GM19452 (cell line): Measurements from ENCODE around the gene SMPDL3B.

Source experiments
- ATAC-seq: cut with Tn5 transposase; IDR thresholded peaks from one replicate; pipeline ENCODE4 v1.9.1; 2021; ENCODE audit not compliant: unreplicated experiment

Gene SMPDL3B, protein sequence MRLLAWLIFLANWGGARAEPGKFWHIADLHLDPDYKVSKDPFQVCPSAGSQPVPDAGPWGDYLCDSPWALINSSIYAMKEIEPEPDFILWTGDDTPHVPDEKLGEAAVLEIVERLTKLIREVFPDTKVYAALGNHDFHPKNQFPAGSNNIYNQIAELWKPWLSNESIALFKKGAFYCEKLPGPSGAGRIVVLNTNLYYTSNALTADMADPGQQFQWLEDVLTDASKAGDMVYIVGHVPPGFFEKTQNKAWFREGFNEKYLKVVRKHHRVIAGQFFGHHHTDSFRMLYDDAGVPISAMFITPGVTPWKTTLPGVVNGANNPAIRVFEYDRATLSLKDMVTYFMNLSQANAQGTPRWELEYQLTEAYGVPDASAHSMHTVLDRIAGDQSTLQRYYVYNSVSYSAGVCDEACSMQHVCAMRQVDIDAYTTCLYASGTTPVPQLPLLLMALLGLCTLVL

DNA sequence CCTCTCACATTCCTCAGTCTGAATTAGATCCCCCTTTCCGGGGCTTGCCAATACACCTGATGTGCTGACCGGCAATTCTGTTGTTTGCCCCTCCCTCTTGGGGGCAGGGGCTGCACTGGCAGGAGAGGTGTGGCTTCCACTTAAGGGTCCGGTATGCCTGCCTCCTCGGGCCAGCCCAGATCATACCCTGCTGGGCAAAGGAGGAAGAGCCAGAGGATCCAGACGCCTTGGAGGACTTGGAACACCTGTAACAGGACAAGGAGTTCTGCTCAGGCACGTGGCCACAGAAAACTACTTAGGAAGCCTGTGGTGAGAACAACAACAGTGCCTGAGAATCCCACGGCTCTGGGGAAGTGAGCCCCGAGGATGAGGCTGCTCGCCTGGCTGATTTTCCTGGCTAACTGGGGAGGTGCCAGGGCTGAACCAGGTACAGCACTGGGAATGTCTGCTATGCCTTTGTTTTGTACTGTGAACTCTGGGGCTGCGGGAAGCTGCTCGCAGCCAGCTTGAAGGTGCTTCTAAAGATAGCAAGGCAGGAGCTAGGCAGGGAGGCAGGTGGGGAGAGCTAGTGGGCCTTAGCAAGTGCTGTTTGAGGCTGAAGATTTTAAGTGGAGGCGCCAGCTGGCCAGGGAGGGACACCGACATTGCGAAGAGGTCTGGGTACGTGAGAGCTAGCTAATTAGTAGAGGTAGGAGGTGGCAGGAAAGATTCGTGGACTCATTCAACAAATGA is at the start of gene SMPDL3B:
TSS of gene SMPDL3B (plus strand) at position 183 of the 732 bp plus-strand sequence. CDS start at position 367, 184 bp downstream.
- no peak for ATAC-seq

DNA sequence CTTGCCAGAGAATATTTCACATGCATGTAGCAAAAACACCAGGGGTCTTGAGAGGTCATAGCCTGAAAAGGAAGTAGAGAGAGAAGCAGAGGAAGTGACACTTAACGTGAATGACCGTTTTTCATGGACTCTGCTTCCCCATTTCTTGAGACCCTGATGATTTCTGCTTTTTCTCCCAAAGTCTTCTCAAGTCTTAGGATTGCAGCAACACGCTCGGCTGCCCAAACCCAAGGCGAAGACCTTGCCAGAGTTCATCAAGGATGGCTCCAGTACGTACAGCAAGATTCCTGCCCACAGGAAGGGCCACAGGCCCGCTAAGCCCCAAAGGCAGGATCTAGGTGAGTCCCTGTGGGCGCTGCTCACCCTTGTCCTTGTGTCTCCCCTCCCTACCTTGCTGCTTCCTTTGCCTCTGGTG is 49.7 kb upstream of the SMPDL3B start:
- ATAC-seq = no peak

DNA sequence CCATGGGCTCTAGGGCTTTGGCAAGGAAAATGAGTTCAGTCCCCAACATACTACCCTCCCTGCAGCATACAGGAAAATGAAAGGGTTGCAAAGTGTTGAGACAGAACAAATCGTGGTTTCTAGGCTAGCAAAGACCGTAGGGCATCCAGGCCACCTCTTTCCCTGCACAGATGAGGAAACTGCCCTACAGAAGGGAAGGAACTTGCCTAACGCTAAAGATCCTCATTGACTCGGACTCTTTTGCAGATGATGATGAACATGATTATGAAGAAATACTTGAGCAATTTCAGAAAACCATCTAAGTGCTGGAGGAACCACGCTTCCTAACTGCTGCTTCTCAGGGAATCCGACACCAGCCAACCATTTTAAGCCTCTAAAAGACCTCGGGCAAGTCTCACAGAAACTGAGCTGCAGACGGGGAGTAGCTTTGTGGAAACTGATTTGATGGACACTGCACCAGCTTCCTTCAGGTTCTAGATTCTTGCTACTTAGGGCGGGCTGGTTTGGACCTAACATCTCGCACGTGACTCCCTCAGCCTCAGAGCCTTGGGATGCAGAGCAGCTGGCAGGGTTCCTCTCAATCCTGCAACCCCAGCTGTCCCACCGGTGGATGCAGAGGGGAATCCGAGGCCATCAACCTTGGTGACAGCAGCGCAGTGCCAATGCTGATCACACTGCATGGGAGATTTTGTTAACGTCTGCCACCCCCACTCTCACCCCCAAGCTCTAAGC is 49.0 kb upstream of the SMPDL3B start:
- no peak for ATAC-seq

DNA sequence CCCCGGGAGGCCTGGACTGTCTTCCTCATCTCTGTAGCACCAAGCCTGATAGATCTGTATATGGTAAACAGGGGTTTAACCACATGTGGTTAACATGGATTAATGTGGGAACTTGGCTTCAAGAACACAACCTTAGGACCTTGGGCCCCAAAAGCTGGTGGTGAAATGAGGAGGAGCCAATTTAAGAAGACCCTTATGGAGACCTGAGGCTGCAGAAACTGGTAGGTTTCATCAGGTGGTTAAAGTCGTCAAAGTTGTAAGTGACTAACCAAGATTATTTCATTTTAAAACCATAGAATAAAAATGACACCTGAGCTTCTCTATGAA is 48.5 kb upstream of the SMPDL3B start:
- no peak for ATAC-seq

DNA sequence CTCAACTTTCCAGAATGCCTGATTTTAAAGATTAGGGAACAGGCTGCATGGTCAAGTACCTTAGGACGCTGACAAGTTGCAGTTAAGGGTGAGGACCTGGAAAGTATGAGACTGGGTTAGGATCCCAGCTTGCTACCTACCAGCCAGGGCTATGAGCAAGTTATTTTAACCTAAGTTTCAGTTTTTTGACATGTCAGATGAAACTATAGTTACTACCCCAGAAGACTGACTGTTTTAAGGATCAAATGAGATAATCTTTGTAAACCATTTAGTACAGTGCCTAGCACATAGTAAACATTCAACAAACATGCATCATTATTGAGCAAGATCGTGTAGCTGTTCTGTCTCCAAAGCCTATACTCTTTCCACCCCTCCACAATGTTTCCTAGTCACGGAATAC is 48.1 kb upstream of the SMPDL3B start:
- no peak for ATAC-seq

DNA sequence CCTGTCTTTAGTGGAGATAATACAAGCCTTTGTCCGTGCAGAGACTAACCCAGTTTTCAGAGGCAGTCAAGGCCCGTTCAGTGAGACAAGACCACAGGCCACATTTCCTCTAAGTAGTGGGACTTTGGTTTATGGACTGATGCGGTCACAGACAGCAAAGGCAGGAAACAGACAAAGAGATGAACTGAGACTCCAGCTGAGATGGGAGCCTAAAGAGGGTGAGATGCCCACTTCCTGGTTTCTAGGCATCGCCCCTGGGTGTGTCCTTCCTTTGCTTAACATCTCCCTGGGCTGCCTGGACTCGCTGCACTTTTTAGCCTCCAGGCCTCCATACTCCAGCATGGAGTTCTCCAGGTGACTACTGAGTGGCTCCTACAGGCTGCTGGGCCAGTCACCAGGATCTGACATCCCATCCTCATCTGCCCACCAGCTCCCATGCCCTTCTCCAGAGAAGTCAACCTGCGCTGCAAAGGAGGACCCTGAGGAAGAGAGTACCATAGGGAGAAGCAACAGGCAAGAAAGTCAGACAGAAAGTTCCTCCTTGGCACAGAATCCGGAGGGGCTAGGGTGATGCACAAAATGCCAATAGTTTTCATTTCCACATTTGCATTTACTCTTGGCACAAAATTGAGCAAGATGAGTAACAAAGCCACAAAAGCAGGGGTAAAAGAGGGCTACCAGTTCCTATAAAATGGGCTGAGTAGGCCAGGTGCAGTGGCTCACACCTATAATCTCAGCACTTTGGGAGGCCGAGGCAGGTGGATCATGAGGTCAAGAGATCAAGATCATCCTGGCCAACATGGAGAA is 47.4 kb upstream of the SMPDL3B start:
- ATAC-seq = no peak

DNA sequence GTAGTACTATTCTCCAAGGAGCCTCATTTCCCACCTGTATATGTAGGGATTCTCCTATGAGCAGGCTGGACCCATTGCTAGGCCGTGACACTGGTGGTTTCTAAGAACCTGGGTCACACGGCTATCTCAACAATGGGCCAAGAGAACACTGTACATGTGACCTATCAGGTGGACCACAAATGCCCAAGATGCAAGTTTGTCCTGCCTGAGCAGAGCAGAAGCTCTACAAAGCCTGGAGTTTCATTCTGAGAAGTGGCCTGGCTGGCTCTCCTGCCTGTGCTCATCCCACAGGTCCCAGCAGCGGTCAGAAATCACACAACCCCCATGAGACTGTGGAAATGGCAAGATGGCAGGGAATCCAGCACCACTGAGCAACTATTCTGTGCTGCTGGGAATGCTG is 45.3 kb upstream of the SMPDL3B start:
- no peak for ATAC-seq

DNA sequence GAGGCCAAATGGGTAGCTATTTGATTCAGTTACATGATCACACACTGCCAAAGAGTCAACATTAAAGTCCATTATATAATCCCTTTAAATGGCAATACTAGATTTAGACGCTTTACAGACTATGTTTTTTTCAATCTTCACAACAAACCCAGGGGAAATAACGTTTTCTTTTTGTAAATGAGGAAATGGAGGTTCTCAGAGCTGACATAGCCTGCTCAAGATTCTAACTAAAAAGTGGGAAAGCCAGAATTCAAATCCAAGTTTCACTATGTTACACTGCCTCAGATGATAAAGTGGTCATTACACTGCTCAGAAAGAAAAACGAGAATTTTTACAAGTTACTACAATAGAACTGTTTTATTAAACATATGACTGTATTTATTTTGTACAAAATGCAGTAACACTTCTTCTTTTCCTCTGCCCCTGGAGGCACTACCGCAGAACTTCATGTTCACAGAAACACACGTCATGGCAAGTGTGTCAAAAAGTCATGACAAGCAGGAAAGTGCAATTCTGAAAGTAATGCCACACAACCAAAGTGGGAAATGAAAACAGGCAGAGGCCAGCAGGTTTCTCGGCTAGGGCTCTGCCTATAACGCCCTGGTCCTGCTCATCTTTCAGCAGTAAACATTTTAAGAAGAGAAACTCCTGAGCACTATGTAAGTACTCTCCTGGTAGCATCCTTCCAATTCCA is 43.5 kb upstream of the SMPDL3B start:
- peak; percentile 43 for ATAC-seq

DNA sequence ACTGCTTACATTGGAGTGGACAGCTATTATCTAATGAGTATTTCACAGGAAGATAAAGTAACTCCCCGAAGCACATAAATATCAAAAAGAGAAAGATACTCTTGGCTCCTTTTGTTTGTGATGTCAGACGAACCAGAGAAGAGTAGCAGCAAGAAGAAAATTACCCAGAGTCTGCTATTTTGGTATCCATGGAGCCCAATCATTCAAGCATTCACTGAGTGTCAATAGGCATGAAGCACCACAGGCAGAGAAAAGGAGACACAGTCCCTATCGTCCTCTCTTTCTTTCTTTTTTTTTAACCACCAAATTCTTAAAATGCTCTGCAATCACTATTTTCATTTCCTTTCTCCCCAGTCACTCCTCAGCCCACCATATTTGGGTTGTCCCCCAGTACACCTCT is 40.3 kb upstream of the SMPDL3B start:
- ATAC-seq = no peak

DNA sequence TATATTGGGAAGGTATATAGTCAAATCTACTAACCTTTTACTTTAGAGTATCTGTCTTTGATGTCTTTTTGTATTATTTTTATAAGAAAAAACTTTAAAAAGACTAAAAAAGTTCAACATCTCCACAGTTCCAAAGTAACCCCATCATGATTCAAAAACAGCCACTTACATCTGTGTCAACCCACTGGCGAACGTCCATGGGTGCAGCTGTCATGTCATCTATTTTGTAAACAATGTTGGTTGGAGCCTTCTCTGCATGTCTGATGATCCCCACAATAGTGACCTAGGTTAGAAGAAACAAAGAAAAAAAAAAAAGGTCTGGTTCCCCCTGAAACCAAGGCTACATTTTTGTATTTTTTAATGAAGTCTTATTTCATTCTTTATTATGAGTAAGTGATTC is 28.0 kb upstream of the SMPDL3B start:
- ATAC-seq = no peak

DNA sequence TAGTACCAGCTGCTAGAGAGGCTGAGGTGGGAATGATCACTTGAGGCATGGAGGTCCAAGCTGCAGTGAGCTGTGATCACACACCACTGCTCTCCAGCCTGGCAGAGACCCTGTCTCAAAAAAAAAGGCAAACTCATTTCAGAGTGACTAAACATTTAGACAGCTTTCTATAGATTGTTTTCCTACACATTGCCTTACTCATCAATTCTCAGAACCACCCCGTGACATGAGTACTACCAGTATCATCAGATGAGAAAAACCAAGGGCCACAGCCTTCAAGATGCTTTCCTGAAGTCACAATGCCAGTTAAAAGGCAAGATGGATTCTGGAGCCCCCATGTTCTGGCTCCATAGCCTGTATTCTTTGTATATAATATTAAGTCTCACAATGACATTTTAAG is 22.4 kb upstream of the SMPDL3B start:
- no peak for ATAC-seq

DNA sequence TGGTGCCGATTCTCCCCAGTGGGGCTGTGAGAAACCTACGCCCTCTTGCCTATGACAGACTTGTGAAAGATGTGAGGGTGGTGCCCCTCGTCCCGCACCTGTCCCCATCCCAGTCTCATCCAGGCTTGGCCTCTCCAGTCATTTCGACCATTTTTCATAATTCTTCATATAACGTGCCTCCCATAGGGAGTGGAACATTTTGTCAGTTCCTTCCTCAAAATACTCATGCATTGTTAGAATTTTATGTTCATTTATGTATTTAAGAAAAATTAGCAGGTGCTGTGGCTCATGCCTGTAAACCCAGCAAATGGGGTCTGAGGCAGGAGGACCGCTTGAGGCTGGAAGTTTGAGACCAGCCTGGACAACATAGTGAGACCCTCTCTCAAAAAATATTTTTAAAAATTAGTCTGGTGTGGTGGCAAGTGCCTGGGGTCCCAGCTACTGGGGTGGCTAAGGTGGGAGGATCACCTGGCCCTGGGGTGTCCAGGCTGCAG is 19.7 kb upstream of the SMPDL3B start:
- ATAC-seq = no peak

DNA sequence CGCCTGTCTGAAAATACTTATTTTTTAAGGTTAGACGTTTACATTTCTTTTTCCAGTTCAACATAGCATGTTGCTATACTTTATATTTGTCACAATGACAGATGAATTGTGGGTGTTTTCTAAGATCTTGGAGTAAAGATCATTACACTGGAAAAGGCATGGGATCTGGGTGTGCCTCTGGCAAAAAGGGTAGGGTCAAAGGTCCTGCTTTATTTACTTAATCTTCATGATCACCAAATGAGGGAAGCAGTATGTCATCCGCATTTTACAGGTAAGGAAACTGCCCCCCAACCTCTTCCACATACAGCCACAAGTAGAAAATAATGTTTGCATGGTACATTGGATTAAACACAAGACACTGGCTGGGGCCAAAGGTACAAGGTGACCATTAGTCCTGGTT is 12.5 kb upstream of the SMPDL3B start:
- ATAC-seq = no peak

DNA sequence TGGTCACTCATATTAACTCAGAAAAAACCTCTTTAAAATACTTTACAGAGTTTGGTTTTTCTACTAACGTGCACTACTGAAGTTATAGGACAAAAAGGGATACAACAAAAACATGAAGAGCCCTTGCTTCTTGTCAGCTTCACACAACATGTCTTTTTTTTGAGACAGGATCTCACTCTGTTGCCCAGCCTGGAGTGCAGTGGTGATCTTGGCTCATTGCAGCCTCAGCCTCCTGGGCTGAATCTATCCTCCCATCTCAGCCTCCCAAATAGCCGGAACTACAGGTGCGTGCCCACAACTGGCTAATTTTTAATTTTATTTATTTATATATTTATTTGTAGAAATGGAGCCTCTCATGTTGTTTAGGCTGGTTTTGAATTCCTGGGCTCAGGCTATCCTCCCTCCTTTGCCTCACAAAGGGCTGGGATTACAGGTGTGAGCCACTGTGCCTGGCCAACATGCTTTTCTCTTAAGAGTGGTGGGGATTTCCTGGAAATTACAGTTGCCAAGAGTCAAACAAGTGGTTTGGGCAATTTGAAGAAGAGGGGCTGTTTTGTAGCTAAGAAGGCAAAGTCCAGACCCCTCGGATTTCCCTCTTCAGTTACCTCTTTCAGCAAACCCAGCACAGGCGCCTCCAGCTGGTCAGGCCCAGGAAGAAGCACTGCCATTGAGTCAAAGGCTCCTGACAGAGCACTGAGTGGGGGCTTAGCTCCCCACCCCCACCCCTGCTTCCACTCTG is 6.4 kb upstream of the SMPDL3B start:
- no peak for ATAC-seq

DNA sequence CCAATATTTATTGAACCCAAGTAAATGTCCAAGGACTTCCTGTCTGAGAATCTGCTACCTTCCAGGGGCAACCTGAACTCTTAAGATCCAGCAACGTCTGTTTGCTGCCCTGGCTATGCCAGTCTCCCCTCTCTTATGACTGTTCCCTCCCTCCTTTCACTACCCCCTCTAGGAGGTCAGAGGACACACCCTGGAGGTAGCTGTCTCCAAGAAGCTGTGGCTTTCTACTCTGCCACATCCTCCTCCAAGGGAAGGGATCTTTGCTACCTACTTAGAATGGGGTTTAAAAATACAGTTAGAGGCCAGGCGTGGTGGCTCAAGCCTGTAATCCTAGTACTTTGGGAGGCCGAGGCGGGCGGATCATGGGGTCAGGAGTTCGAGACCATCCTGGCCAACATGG is 3.6 kb upstream of the SMPDL3B start:
- ATAC-seq = no peak

DNA sequence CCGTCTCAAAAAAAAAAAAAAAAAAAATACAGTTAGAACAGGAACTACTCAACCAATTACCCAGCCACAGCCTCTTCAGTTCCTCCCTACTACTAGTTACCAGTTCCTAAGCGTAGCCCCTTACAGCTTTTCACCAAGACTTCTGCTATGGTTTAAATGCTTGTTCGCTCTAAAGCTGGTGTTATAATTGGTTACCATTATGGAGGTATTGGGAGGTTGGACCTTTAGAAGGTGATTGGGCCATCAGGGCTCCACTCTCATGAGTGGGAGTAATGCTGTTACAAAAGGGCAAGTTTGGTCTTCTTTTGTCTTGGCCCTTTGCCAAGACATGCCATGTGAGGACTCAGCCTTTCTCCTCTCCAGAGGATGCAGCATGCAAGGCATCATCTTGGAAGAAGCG is 3.0 kb upstream of the SMPDL3B start:
- no peak for ATAC-seq

DNA sequence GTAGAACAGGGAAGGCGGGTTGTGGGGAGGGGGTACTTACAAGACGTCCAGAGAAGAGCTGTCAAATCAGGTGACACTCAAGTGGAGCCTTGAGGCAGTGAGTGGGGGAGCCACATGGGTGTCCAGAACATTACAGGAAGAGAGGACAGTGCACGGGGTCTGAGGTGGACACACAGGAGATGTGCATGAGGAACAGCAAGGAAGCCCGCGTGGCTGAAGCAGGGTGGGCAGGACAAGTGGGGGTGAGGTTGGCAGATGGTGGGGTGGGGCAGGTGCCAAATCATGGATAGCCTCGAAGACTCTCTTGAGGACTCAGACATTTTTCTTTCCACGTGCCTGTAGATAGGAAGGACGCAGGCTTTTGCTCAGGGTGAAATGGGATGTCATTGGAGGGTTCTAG is 921 bp downstream of the SMPDL3B start:
- ATAC-seq = no peak

DNA sequence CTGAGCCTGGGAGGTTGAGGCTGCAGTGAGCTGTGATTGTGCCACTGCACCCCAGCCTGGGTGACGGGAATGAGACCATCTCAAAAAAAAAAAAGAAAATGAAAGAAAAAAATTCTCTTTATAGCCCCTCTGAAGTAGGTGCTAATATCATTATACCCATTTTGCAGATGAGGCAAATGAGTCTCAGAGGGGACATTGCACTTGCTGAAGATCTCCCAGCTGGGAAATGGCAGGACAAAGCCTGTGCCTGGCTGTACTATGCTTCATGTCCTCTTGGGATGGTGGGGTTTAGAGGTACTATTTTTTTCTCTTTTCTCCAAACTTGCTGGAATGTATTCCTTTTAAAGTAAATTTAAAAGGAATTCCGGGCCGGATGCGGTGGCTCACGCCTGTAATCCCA is 1.6 kb downstream of the SMPDL3B start:
- ATAC-seq = no peak

DNA sequence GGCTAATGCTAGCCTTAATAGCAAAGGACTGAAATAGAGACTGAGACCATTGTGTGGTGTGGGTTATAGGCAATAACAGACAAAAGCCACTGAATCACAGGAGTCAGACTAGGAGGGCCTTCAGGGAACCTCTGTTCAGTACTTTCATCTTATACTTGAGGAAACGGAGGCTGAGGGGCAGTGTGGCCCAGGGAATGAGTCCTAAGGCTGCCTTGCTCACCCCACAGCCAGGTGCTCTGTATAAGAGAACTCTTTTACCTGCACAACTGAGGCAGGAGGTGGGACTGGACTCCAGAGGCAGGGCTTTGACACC is 2.7 kb downstream of the SMPDL3B start:
- no peak for ATAC-seq

DNA sequence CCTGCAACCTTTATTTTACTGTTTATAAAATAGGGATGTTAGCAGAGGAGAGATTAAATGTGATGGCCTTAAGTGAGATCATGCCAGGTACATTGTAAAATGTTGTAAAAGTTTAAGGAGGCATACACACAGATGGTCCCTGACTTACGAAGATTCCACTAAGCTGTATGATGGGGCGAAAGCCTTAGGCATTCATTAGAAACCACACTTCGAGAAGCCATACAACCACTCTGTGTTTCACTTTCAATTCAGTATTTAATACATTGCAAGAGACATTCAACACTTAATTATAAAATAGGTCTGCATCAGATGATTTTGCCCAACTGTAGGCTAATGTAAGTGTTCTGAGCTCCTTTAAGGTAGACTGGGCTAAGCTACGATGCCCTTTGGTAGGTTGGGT is 3.7 kb downstream of the SMPDL3B start:
- ATAC-seq = no peak
